Measurements from ENCODE around the gene GNS. TPM values are rescaled to one million over a fixed set of nuclear protein-coding genes. Genes with fewer than 3 reads are reported as not detected.

The GNS gene
- total and polyA plus RNA-seq, 2 of the 13 experiments (the other 11 are each of a cell fraction or from before 2014, with no cell fraction given), result 49.8 to 51.0 TPM

DNA sequence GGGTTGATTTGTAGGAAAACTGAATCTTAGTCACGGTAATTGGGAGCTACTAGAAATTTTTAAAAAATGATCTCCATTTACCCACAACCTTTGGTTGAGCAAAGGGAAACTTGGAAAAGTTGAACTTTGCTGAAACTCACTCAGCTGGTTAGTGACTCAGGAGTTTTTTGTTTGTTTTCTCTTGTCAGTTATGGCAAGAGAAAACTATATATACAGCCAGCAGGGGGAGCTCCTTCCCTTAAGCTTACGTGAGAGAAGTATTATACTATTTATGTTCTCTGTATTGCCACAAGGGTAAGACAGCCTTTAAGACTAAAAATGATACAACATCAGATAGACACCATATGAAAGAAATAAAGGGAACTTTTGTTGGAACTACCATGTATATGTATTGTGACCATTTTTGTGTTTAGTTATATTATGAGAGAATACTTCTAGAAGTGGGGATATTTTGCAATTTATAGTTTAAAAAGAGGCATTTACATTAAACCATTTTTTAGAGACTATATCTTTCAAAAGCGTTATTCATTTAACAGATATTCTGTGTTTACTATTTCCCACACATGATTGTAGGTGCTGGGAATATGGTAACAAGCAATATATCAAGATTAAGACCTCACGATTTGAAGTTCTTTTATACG, 37.1 kb upstream of the GNS start (continued):
- TF ChIP-seq TAF15 (IDR thresholded peaks at IDR 0.05; ENCODE audit: low read depth, low read length, poor library complexity, severe bottlenecking), result no peak
- TF ChIP-seq POGZ (CRISPR knock-in tag; IDR thresholded peaks at IDR 0.05), result no peak
- peak; percentile 48; the same call in 1 of the 2 replicates for TF ChIP-seq RXRB (CRISPR knock-in tag; IDR thresholded peaks at IDR 0.05; ENCODE audit: borderline replicate concordance)
- 0 out of 2 replicates have a peak, but pooled peaks have one; percentile 31 for TF ChIP-seq SOX5 (CRISPR knock-in tag; IDR thresholded peaks at IDR 0.05; ENCODE audit: borderline replicate concordance)
- TF ChIP-seq KLF12 (CRISPR knock-in tag; IDR thresholded peaks at IDR 0.05; ENCODE audit: borderline replicate concordance), result no peak
- TF ChIP-seq U2AF1 (optimal IDR thresholded peaks at IDR 0.05; ENCODE audit: low read depth, low read length), result no peak
- TF ChIP-seq, protein P1, sequence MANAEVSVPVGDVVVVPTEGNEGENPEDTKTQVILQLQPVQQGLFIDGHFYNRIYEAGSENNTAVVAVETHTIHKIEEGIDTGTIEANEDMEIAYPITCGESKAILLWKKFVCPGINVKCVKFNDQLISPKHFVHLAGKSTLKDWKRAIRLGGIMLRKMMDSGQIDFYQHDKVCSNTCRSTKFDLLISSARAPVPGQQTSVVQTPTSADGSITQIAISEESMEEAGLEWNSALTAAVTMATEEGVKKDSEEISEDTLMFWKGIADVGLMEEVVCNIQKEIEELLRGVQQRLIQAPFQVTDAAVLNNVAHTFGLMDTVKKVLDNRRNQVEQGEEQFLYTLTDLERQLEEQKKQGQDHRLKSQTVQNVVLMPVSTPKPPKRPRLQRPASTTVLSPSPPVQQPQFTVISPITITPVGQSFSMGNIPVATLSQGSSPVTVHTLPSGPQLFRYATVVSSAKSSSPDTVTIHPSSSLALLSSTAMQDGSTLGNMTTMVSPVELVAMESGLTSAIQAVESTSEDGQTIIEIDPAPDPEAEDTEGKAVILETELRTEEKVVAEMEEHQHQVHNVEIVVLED (CRISPR knock-in tag; IDR thresholded peaks at IDR 0.05; ENCODE audit: borderline replicate concordance), result no peak
- TF ChIP-seq, protein P2, sequence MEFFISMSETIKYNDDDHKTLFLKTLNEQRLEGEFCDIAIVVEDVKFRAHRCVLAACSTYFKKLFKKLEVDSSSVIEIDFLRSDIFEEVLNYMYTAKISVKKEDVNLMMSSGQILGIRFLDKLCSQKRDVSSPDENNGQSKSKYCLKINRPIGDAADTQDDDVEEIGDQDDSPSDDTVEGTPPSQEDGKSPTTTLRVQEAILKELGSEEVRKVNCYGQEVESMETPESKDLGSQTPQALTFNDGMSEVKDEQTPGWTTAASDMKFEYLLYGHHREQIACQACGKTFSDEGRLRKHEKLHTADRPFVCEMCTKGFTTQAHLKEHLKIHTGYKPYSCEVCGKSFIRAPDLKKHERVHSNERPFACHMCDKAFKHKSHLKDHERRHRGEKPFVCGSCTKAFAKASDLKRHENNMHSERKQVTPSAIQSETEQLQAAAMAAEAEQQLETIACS (CRISPR knock-in tag; IDR thresholded peaks at IDR 0.05), result no peak
- no peak for TF ChIP-seq ZNF773 (CRISPR knock-in tag; IDR thresholded peaks at IDR 0.05; ENCODE audit: borderline replicate concordance)
- peak; percentile 93 for TF ChIP-seq NFE2L2 (IDR thresholded peaks at IDR 0.05; ENCODE audit: low read length)
- TF ChIP-seq, protein P3, sequence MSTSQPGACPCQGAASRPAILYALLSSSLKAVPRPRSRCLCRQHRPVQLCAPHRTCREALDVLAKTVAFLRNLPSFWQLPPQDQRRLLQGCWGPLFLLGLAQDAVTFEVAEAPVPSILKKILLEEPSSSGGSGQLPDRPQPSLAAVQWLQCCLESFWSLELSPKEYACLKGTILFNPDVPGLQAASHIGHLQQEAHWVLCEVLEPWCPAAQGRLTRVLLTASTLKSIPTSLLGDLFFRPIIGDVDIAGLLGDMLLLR (CRISPR knock-in tag; IDR thresholded peaks at IDR 0.05), result no peak
- no peak for TF ChIP-seq TEAD3 (CRISPR knock-in tag; optimal IDR thresholded peaks at IDR 0.05; ENCODE audit: borderline replicate concordance)
- no peak for TF ChIP-seq ZNF430 (CRISPR knock-in tag; IDR thresholded peaks at IDR 0.05)
- no peak for TF ChIP-seq ZBTB8A (CRISPR knock-in tag; IDR thresholded peaks at IDR 0.05; ENCODE audit: borderline replicate concordance, low read depth)
- TF ChIP-seq, protein P4, sequence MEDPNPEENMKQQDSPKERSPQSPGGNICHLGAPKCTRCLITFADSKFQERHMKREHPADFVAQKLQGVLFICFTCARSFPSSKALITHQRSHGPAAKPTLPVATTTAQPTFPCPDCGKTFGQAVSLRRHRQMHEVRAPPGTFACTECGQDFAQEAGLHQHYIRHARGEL (CRISPR knock-in tag; IDR thresholded peaks at IDR 0.05), result no peak
- TF ChIP-seq ZNF496 (CRISPR knock-in tag; IDR thresholded peaks at IDR 0.05; ENCODE audit: insufficient replicate concordance), result no peak
- TF ChIP-seq FOXK1 (CRISPR knock-in tag; IDR thresholded peaks at IDR 0.05; ENCODE audit: borderline replicate concordance, low read depth), result peak; percentile 43; the same call in 1 of the 2 replicates
- peak; percentile 66 for TF ChIP-seq SAP130 (CRISPR knock-in tag; IDR thresholded peaks at IDR 0.05; ENCODE audit: low read depth)
- TF ChIP-seq, protein P5, sequence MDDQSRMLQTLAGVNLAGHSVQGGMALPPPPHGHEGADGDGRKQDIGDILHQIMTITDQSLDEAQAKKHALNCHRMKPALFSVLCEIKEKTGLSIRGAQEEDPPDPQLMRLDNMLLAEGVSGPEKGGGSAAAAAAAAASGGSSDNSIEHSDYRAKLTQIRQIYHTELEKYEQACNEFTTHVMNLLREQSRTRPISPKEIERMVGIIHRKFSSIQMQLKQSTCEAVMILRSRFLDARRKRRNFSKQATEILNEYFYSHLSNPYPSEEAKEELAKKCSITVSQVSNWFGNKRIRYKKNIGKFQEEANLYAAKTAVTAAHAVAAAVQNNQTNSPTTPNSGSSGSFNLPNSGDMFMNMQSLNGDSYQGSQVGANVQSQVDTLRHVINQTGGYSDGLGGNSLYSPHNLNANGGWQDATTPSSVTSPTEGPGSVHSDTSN (CRISPR knock-in tag; IDR thresholded peaks at IDR 0.05; ENCODE audit: borderline replicate concordance), result no peak
- TF ChIP-seq DMAP1 (CRISPR knock-in tag; IDR thresholded peaks at IDR 0.05), result no peak
- peak; percentile 7; the same call in 1 of the 2 replicates for TF ChIP-seq BCL6 (CRISPR knock-in tag; IDR thresholded peaks at IDR 0.05)
- TF ChIP-seq ASH2L (IDR thresholded peaks at IDR 0.05; ENCODE audit: insufficient read length, low read depth, low read length), result peak; percentile 26
- TF ChIP-seq, protein P6, sequence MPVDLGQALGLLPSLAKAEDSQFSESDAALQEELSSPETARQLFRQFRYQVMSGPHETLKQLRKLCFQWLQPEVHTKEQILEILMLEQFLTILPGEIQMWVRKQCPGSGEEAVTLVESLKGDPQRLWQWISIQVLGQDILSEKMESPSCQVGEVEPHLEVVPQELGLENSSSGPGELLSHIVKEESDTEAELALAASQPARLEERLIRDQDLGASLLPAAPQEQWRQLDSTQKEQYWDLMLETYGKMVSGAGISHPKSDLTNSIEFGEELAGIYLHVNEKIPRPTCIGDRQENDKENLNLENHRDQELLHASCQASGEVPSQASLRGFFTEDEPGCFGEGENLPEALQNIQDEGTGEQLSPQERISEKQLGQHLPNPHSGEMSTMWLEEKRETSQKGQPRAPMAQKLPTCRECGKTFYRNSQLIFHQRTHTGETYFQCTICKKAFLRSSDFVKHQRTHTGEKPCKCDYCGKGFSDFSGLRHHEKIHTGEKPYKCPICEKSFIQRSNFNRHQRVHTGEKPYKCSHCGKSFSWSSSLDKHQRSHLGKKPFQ (CRISPR knock-in tag; IDR thresholded peaks at IDR 0.05; ENCODE audit: insufficient replicate concordance), result no peak
- TF ChIP-seq HOXA5 (CRISPR knock-in tag; IDR thresholded peaks at IDR 0.05), result no peak

Data from HepG2 (cell line).